Osteoblast (primary cell): Measurements from ENCODE around the gene LRMDA. TPM values are rescaled to one million over a fixed set of nuclear protein-coding genes. Genes with fewer than 3 reads are reported as not detected.
A peak's percentile ranks its signal among the peaks of the same experiment; 100 is the strongest.

ENCODE experiments used
- DNase-seq: peaks from one replicate; pipeline ENCODE4 v3.0.0; 2011; ENCODE audit warnings: low spot score, mixed read lengths; ENCODE audit not compliant: insufficient read length; ENCODE audit errors: missing footprints
- H2AFZ ChIP-seq: 2 replicates; pipeline ENCODE4 v1.6.0; 2011; ENCODE audit warnings: mild to moderate bottlenecking, low read length
- H3K27ac ChIP-seq: 2 replicates; pipeline ENCODE4 v1.5.1; 2011; ENCODE audit warnings: mild to moderate bottlenecking, low read depth, low read length, moderate library complexity
- H3K27me3 ChIP-seq: 2 replicates; pipeline ENCODE4 v1.6.0; 2012; ENCODE audit warnings: mild to moderate bottlenecking, control low read depth, inconsistent platforms, low read length, moderate library complexity; ENCODE audit not compliant: insufficient read depth
- H3K36me3 ChIP-seq: 2 replicates; pipeline ENCODE4 v1.5.1; 2011; ENCODE audit warnings: mild to moderate bottlenecking, low read length, control low read depth, moderate library complexity; ENCODE audit not compliant: insufficient read depth
- H3K4me1 ChIP-seq: 2 replicates; pipeline ENCODE4 v1.5.1; 2011; ENCODE audit warnings: mild to moderate bottlenecking, low read length, control low read depth, moderate library complexity; ENCODE audit not compliant: insufficient read depth
- H3K4me2 ChIP-seq: 2 replicates; pipeline ENCODE4 v1.6.0; 2011; ENCODE audit warnings: mild to moderate bottlenecking, low read length; ENCODE audit not compliant: insufficient read depth
- H3K4me3 ChIP-seq: fragments of 200-600 bp; sonication (generic); 3 replicates; pipeline ENCODE4 v1.5.1; 2012; ENCODE audit warnings: mild to moderate bottlenecking, low read length, inconsistent platforms; ENCODE audit not compliant: insufficient read depth
- H3K79me2 ChIP-seq: 2 replicates; pipeline ENCODE4 v1.6.0; 2012; ENCODE audit warnings: mild to moderate bottlenecking, low read length, control low read depth, inconsistent platforms; ENCODE audit not compliant: insufficient read depth
- H3K9me3 ChIP-seq: 2 replicates; pipeline ENCODE4 v1.5.1; 2011; ENCODE audit warnings: low read depth, low read length, control low read depth
- H4K20me1 ChIP-seq: 2 replicates; pipeline ENCODE4 v1.6.0; 2012; ENCODE audit warnings: mild to moderate bottlenecking, low read length, control low read depth; ENCODE audit not compliant: insufficient read depth
- total RNA-seq: library from RNA; depleted of rRNA; stranded (reverse); fragments of >200 nt; gene quantifications from 2 replicates; pipeline ENCODE4 v1.2.3, GENCODE V29; 2012
- TF ChIP-seq, protein P1 (sequence below): IDR thresholded peaks from 2 replicates; pipeline ENCODE4 v1.5.1; 2011; ENCODE audit warnings: mild to moderate bottlenecking, low read depth, low read length, moderate library complexity; ENCODE audit errors: extremely low read depth

Gene LRMDA
- total RNA-seq, 1 donor: 18.5 TPM

DNA sequence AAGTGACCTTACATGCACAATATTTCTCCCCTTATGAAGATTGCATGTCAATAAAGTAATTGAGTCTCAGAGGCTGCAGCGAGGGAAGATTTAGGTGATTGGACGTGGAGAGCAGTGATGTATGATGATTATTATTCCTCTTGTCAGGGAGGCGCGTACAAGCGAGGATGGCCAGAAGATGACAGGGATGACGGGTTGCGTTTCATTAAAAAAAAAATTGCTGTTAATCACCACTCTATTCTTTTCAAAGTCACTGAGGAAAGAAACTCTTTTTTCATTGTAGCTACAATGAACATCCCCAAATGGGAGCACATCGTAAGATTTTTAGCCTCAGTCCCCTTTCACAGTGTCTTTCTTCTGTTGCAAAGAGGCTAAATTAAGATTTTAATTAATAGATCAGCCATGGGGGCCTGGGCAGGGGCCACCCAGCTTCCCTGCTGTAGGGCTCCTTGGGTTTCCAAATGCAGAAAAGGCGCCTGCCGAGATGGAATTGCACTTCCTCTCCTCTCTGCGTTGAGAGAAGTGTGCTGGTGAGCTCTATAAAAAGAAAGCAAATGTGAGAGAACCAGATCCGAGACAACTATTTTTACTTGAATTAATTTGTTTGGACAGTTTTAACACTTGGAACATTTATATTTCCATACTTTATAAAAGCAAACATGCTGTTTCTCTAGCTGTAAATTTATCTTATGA, 998.1 kb downstream of the LRMDA start:
- H4K20me1 ChIP-seq: no peaks in the 10 kb centered on the region
- peaks cover 49% of the 10 kb centered on the region for H3K4me1 ChIP-seq
- peak; percentile 50 for DNase-seq
- peak overlapping the region; percentile 80 for H3K27ac ChIP-seq
- peak overlapping the region; percentile 16 for H3K4me3 ChIP-seq
- H3K36me3 ChIP-seq: no peaks in the 10 kb centered on the region
- H3K4me2 ChIP-seq: peak overlapping the region; percentile 53
- H3K27me3 ChIP-seq: no peaks in the 10 kb centered on the region
- H3K9me3 ChIP-seq: no peaks in the 10 kb centered on the region
- TF ChIP-seq, protein P1, sequence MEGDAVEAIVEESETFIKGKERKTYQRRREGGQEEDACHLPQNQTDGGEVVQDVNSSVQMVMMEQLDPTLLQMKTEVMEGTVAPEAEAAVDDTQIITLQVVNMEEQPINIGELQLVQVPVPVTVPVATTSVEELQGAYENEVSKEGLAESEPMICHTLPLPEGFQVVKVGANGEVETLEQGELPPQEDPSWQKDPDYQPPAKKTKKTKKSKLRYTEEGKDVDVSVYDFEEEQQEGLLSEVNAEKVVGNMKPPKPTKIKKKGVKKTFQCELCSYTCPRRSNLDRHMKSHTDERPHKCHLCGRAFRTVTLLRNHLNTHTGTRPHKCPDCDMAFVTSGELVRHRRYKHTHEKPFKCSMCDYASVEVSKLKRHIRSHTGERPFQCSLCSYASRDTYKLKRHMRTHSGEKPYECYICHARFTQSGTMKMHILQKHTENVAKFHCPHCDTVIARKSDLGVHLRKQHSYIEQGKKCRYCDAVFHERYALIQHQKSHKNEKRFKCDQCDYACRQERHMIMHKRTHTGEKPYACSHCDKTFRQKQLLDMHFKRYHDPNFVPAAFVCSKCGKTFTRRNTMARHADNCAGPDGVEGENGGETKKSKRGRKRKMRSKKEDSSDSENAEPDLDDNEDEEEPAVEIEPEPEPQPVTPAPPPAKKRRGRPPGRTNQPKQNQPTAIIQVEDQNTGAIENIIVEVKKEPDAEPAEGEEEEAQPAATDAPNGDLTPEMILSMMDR: no peak
- no peaks in the 10 kb centered on the region for H3K79me2 ChIP-seq
- peak overlapping the region; percentile 78 for H2AFZ ChIP-seq

DNA sequence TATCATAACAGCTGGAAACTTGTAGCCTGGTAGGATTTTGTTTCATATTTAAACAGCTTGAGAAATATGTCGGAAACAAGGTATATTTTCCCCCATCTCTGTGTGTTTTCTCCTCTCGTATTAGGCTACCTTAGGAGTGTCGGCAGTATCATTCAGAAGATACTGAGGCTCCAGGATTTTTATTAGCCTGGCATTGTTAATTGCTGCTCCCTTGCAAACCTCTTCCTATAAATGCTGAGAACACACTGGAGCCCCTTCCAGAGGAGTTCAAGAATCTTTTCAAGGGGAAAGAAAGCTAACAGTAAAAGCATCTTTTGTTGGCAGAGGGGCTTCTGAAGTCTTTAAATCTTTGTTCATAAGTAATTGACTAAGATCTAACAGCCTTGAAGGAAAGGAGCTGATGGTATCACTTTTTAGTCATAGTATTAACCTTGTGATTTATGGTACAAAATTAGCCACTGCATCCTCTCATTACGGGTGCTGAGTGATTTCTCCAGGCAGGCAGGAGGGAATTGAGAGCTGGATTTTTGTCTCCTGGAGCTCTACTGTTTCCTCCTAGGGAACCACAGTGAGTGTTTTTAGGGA, 998.7 kb downstream of the LRMDA start:
- no peaks in the 10 kb centered on the region for H4K20me1 ChIP-seq
- peak overlapping the region; percentile 53 for H3K4me2 ChIP-seq
- no peaks in the 10 kb centered on the region for H3K36me3 ChIP-seq
- DNase-seq: peak; percentile 79
- H3K27ac ChIP-seq: peak overlapping the region; percentile 64
- H2AFZ ChIP-seq: peak overlapping the region; percentile 78
- H3K4me1 ChIP-seq: peaks cover 49% of the 10 kb centered on the region
- H3K4me3 ChIP-seq: peak overlapping the region; percentile 16
- TF ChIP-seq, protein P1: no peak
- no peaks in the 10 kb centered on the region for H3K27me3 ChIP-seq
- H3K9me3 ChIP-seq: no peaks in the 10 kb centered on the region
- H3K79me2 ChIP-seq: no peaks in the 10 kb centered on the region

- peak overlapping the region; percentile 78 for H2AFZ ChIP-seq
- peak overlapping the region; percentile 46 for H3K4me3 ChIP-seq
- H3K4me1 ChIP-seq: peaks cover 49% of the 10 kb centered on the region
These were observed 1000.9 kb downstream of the LRMDA start for GRCh38 chr10:76432016-76433012.

More at GRCh38 chr10:76432016-76433012, 1000.9 kb downstream of the LRMDA start:
- H3K79me2 ChIP-seq: no peaks in the 10 kb centered on the region
- H3K27ac ChIP-seq: peak overlapping the region; percentile 85
- DNase-seq: peak; percentile 49
- no peaks in the 10 kb centered on the region for H4K20me1 ChIP-seq
- no peaks in the 10 kb centered on the region for H3K9me3 ChIP-seq
- no peaks in the 10 kb centered on the region for H3K36me3 ChIP-seq
- H3K4me2 ChIP-seq: peak overlapping the region; percentile 80
- no peaks in the 10 kb centered on the region for H3K27me3 ChIP-seq
- TF ChIP-seq, protein P1: no peak
